NCI-H2196 treated with DMSO at 0.1 percent for 48 hours (cell line): Measurements from ENCODE around the gene TCIRG1.
"Not testable (repeated sequence)": the region's sequence is repeated elsewhere in the genome, so short reads cannot be mapped to it uniquely, and the experiment has no call there.

ENCODE experiments used
- DNase-seq: peaks from one replicate; lab custom pipeline; 2025; ENCODE audit not compliant: unreplicated experiment; lab: John Stamatoyannopoulos, UW

TCIRG1 gene

GRCh38 chr11:68038718-68039525 lies at the start of gene TCIRG1:
TSS of gene TCIRG1 (plus strand) at chr11:68039025. CDS start at chr11:68041272, 2,247 bp downstream.
- no peak for DNase-seq

- DNase-seq = not testable (repeated sequence)
Measured at GRCh38 chr11:67990546-67991346, 48.1 kb upstream of the TCIRG1 start.

- DNase-seq = not testable (repeated sequence)
Measured at GRCh38 chr11:67991347-67992121, 47.3 kb upstream of the TCIRG1 start.

GRCh38 chr11:67993821-67994220 lies 45.0 kb upstream of the TCIRG1 start:
- peak; percentile 36 for DNase-seq

GRCh38 chr11:67994387-67994786 lies 44.4 kb upstream of the TCIRG1 start:
- DNase-seq = not testable (repeated sequence)

- not testable (repeated sequence) for DNase-seq
Measured at GRCh38 chr11:67995129-67995528, 43.7 kb upstream of the TCIRG1 start.

- DNase-seq = not testable (repeated sequence)
Measured at GRCh38 chr11:67995579-67995978, 43.2 kb upstream of the TCIRG1 start.

GRCh38 chr11:67996051-67996450 lies 42.8 kb upstream of the TCIRG1 start:
- no peak for DNase-seq

- DNase-seq = no peak
Measured at GRCh38 chr11:67996622-67997474, 42.0 kb upstream of the TCIRG1 start.

- DNase-seq = no peak
Measured at GRCh38 chr11:67997475-67997921, 41.3 kb upstream of the TCIRG1 start.

- no peak for DNase-seq
Measured at GRCh38 chr11:67998150-67999045, 40.4 kb upstream of the TCIRG1 start.

- no peak for DNase-seq
Measured at GRCh38 chr11:67999201-67999629, 39.6 kb upstream of the TCIRG1 start.

- DNase-seq = no peak
Measured at GRCh38 chr11:67999704-68000103, 39.1 kb upstream of the TCIRG1 start.

GRCh38 chr11:68002575-68002937 lies 36.3 kb upstream of the TCIRG1 start:
- DNase-seq = no peak

GRCh38 chr11:68002938-68003845 lies 35.6 kb upstream of the TCIRG1 start:
- no peak for DNase-seq

- peak; percentile 58 for DNase-seq
Measured at GRCh38 chr11:68003846-68004550, 34.8 kb upstream of the TCIRG1 start, which contains the start of gene UNC93B1. TSS of gene UNC93B1 (minus strand) at chr11:68004097. CDS start at chr11:68004043, 54 bp downstream.

- no peak for DNase-seq
Measured at GRCh38 chr11:68004551-68005335, 34.1 kb upstream of the TCIRG1 start.
